GM18508 (cell line): ENCODE results near the gene PIM1.

Experiments used
- ATAC-seq: cut with Tn5 transposase; IDR thresholded peaks from one replicate; pipeline ENCODE4 v1.9.1; 2021; ENCODE audit warnings: moderate number of reproducible peaks; ENCODE audit not compliant: insufficient read depth, unreplicated experiment

PIM1 gene

DNA sequence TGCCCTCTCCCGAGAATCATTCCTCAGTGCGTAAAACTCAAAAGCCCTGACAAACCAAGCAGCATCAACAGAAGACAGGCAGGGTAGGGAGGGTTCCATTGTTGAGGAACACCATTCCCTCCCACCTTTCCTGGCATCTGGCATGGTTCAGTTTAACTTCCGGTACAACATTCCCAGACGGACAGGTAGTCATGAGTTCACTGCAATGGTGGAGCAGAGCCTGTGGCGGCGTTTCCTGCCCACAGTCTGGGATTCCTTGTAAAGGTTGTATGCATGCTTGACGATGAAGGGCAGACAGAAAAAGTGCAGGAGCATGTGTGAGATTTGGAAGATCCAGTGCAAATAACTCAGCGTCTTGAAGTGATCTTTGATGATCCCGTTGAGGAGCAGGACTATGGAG lies 42.3 kb downstream of the PIM1 start:
- no peak for ATAC-seq

- no peak for ATAC-seq
Observed at GRCh38 chr6:37218061-37218460, 48.1 kb downstream of the PIM1 start.

GRCh38 chr6:37218511-37218910 lies 48.6 kb downstream of the PIM1 start:
- ATAC-seq = no peak

DNA sequence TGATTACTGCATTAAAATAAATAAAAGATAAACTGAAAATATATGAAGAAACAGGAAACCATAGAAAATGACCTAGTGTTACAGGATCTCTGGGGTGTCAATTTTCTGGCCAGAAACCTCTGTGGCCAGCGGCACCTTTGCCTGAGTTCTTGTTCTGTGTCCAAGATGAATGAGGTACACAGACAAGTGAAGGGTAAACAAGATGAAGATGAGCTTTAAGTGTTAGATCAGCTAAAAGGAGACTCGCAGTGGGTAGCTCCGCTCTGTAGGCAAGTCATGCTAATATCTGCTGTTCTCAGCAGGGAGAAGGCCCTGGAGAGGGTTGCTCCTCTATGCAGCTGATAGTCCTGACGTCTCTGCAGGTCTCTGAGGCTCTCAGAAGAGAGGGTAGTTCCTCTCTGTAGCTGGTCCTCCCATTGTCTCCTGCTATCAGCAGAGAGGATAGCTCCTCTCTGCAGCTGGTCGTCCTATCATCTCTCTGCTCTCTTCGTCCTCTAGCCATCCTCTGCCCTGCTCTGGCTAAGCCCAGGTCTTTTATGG lies 51.7 kb downstream of the PIM1 start:
- ATAC-seq = no peak

DNA sequence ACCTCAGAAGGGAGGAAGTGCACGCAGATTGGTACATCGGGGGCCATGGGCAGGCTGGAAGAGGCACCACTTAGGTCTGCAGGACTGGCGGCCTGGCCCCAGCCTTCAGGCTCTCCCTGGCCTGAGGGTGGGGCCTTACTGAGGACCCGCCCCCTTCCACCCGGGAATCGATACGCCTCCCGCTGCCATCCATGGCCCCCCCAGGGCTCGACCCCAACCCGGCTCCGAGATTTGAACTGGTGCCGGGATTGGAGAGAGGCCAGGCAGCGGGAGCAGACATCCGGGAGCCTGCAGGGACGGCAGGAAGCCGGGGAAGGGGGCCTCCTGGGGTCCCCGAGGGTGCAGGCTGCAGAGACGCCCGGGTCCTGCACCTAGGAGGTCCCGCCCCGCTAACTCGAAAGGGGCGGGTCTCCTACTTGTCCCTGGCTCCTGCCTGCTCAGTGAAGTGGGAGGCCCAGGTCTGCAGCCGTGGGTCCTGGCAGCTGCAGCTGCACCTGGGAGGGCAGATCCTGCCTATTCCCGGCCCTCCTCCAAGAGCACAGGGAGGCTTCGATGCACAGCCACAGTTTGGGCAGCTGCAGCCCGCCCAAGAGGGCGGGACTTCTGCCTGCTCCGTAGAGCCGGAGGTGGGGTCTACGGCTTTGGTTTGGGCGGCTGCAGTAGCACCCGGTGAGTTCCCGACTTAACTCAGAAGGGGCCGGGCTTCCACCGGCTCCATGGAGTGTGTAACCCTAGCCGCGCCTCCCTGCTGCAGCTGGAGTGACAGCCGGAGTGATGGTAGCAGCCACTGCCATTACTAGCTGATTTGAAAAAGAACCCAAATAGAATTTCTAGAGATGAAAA lies 52.4 kb downstream of the PIM1 start:
- no peak for ATAC-seq

- ATAC-seq = no peak
Observed at GRCh38 chr6:37222992-37223391, 53.0 kb downstream of the PIM1 start.
